ENCODE data around the gene BIRC5.

GRCh38 chr17:78226759-78227454, 12.9 kb downstream of the BIRC5 start:
- TF ChIP-seq CTCF (IDR thresholded peaks at IDR 0.05) (no peak), POLR2A (IDR thresholded peaks at IDR 0.05) (no peak)
